GM10847 (cell line): ENCODE results near the gene DOCK10.

Source experiments
- POLR2A ChIP-seq: IDR thresholded peaks from 2 replicates; pipeline ENCODE4 v1.6.1; 2011; ENCODE audit not compliant: insufficient read length; ENCODE audit errors: extremely low read depth

Gene DOCK10

DNA sequence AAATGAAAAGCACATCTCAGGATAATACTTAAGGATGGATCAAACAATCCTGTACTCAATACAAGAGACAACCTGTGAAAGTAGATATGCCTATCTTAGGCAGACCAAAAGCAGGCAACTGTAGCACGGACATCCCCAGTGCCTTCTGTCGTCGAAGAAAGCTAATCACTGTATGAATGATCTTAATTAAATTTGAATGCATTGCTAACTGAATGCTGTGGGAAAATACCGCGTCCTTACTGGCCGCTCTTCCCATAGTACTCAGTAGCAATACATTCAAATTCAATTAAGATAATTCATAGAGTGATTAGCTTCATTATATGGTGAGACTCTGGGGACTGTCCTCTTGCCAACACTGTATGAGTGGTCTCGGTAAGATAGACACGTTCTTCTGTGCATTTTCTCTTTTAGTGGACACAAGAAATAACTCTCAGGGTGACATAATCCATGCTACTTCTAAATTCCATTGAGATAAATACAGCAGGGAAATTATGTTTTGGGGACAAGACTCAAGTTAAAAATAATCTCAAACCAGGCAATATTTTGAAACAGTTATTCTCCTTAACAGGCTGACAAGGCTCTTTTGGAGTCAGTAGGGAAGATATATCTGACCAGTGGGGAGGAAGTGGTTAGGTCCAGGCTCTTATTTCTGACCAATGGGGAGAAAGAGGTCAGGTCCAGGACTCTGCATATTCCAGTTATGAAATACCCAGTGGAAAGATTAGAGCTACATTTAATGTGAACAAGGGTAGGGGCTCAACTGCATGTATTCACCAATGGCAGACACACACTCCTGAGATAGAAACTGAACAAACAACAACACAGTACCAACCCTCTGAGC, 97.3 kb downstream of the DOCK10 start:
- TF ChIP-seq POLR2A = no peak

DNA sequence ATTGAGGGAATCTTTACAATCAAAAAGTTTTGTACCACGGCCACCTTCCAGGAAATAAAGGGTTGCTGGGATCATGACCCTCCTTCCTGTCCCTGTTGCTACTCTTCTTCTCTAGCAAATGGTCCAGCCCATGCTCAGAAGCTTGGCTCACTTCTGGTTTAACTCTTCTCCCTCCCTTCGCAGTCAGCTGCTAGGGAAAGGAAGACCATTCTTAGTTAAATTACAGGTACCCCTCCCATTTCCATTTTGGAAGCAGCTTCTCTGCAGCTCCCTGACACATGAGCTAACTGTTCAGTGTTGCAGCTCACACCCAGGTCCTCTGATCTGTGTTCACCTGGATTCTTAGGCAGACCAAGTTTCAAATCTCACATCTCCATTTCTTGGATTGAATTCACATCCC, 100.3 kb downstream of the DOCK10 start:
- TF ChIP-seq POLR2A = no peak

DNA sequence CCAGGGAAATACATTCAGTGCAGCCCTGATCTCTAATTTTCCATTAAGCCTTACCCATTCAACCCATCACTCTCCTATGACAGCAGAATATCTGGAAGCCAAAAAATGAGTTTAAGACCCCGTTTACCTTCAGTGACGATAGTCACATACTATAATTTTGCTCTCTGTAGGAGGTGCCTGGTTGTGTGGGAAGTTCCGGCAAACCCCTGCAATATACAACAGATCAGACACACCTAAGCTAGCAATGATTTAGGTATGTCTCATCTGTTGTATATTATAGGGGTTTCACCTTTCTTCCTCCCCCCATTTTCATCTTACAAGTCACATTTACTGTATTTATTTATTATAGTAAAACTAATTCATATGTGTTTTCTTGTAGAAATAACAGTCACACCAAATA, 101.7 kb downstream of the DOCK10 start:
- no peak for TF ChIP-seq POLR2A

DNA sequence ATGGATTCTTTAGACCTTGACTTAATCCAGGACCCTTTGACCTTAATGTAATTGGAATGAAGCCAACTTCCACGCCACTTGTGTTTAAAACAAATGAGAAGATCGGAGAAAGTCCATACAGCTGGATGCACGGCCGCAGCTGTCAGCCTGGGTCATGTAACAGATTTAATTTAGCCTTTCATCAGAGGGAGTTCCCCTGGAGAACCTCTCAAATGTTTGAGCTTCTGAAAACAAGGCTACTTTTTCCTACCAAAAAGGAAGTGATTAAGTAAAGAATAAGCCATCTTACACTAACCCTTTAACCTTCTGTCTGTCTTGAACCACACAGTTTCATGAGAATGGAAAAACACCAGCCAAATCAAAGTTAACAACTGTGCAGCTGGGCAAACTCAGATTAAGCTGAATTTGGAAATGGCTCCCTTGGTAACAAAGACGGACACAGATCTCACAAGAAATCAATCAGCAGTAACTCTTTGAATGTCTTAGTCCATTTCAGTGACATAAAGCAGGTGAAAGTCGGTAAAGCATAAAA, 103.6 kb downstream of the DOCK10 start:
- TF ChIP-seq POLR2A = no peak

DNA sequence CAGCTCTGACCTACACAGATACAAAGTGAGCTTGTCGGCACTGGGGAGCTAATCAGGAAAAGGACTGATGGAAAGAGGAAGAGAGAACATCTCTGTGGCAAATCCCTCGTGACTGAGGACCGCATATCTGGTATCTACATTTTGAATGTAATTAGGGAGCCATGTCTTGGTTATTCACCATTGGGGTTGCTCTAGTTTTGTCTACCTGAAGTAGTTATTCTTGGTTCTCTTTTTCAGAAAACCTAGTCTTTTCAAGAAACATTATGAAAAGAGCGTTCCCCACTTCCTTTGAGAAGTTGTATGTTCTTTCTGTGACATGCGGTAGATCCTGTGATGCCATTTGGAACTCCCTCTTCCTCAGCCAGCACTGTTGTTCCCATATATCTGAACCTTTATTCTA, 104.4 kb downstream of the DOCK10 start:
- no peak for TF ChIP-seq POLR2A

DNA sequence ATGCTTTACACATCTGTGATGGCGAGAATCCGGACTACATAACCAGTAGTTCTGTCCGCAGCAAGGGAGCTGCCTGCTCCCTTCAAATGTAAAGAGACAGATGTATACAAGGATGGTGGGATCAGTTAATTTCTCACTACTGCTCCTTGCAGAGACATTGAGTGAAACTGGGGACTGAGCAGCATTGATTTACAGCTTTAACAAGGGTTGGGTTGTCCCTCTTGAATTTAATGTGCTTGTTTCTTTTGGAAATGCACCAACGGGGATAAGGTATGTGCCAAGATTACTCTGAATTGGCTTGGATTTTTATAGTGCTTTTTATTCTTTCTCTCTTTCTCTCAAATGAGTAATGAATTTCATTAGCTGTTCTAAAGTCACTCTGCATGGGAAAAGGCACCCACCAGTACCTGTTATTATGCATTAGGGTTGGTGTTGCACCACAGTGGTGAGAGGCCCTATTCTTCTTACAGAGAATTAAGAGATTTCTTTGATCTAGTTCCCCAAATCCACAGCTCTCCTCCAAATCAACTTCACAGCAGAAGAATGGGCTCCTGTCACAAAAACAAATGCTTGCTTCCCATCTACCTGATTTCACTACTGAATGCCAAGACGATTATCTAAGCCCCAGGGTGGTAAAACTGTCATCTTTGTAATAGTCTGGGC, 107.6 kb downstream of the DOCK10 start:
- TF ChIP-seq POLR2A = no peak

DNA sequence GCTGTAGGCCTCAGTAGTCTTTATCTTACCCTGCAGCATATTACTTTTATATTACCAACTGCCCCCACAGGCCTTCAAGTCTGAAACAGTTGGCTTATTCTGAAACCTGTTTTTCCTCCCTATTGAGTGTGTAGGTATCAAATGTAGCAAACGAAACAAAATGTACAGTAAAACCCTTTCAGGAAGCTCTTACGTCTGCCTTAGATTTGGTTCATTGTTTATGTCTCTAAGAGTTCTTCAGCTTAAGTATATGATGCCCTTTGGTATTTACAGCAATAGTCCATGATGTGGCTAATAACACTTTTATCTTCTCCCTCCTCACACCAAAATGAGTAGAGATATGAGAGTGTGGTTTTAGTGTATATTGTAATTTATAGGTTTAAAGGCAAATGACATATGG, 108.8 kb downstream of the DOCK10 start:
- no peak for TF ChIP-seq POLR2A

DNA sequence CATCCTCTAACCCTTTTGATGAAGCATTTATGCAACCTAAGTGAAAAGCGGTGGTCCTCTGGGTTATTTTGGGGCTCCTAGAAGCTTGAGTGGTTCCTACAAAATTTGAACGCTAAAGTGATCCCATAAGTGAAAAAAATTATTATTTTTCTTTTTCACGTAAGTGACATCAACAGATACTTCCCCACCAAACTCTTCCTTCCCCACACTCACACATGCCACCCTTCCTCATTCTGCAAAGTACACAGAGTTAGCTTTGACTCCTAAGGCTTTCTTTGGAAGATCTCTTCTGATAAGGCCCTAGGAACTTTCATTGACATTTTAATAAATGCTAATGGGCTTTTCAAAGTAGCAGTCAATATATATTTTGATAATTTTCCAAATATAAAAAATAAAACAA, 109.7 kb downstream of the DOCK10 start:
- TF ChIP-seq POLR2A = no peak

DNA sequence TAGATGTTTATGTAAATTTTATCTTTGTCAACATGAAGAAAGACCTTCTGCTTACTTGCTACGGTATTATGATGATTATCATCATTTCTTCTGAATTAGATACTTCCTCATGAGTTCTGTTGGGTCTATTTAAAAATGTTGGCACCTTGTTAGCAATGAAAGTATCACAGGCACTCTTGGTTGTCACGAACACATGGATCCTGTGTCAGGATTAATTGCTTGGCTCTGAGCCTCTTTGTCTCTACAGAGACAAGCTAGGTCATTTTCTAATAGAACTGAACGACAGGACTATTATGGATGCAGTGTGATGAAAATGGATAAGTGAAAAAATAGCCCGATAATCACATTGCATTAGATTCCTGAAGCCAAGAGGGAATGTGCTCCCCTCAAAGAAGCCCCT, 110.3 kb downstream of the DOCK10 start:
- no peak for TF ChIP-seq POLR2A

DNA sequence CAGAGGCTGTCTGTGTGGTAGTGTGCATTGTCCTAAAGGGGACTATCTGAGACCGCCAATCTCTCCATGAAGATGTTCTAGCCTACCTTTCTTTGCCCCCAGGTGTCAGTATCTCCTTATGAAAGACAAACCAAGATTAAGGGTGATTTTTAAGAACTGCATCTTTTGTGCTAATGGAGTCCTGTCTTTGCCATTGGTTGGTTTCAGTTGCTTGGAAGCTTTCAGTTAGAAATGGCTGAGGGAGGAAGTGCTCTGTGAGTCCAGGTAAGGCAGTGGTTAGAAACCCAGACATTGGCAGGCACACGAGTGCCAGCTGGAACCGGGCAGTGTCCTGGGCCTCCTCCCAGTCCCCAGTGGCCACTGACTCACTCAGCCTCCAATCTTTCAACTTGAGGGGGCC, 111.3 kb downstream of the DOCK10 start:
- no peak for TF ChIP-seq POLR2A

DNA sequence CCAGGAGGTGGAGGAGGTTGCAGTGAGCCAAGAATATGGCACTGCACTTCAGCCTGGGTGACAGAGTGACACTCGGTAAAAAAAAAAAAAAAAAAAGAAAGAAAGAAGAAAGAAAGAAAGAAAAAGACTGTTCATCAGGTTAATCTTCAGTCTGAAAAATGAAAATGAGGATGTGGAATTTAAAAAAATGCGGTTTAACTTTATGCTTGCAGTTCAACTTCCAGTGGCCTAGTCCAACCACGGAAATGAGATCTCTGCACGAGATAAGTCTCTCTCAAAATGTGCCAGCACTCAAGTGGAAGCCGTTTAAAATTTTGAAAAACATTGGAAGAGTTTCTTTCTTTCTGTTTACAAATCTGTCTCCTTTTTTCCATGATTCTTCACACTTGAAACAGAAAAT, 112.1 kb downstream of the DOCK10 start:
- no peak for TF ChIP-seq POLR2A

DNA sequence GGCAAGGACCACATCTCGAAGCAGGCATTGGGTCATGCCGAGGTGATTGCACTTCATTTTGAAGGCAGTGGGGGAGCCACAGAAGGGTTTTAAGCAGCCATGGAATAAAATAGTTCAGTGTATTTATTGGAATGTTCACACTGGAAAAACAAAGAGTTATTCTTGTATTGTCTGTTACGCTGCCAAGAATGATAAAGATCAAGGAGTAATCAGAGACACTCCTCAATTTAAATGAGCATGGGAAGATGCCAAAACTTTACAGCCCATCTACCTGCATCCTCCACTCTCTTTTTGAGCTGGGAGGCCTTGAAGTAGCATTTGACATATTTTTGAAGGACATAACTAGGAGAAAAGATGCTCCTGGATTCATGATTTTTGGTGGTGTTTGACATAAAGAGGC, 112.8 kb downstream of the DOCK10 start:
- no peak for TF ChIP-seq POLR2A

DNA sequence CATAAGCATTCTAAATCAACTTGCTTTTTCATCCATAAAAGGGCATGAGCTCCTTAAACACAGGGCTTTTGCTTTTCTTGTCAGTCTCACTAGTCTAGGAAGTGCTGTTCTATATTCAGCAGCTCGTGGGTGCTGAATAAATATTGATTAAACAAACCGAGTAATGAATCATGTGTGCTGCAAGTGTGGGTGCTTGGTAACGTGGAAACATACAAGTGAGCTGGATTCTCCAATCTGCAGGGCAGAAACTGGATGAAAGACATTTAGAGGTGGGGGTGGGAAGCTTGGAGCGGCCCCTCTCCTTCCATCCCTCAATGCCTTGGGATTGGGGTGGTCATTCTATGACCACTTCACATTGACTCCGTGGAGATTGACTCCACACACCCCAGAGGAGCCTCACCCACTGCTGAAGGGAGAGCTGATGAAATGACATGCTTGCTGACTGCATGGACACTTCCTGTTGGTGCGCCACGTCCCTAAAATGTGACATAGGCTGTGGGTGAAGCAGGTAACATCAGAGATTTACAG, 114.6 kb downstream of the DOCK10 start:
- no peak for TF ChIP-seq POLR2A

DNA sequence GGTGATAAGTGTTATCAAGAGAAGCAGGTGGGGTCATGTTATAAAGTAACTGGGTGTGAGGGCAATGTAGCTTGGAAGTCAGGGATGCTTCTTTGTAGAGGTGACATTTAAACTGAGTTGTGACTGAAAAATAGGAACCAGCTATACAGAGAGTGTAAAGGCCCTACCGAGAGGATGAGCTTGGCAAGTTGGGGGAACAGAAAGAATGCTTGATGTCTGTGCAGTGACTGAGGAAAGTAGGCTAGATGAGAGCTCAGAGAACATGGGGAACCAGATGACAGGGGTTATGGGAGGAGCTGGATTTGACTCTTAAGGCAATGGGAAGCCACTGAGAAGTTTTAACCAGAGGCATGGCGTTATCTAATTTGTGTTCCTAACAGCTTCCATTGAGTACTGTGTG, 115.3 kb downstream of the DOCK10 start:
- no peak for TF ChIP-seq POLR2A

DNA sequence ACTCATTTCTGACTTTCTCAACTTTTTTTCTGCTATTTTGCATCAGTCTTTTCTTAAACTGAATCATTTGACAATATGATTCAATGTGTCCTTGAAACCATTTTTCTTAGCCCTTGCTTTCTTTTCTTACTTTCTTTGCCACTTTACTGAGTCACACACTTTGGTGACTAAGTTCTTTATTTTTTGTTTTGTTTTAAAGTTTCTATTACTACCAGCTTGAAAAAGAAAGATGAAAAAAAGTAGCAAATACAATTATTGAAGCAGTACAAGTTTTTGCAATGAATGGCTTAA, 116.5 kb downstream of the DOCK10 start:
- no peak for TF ChIP-seq POLR2A

DNA sequence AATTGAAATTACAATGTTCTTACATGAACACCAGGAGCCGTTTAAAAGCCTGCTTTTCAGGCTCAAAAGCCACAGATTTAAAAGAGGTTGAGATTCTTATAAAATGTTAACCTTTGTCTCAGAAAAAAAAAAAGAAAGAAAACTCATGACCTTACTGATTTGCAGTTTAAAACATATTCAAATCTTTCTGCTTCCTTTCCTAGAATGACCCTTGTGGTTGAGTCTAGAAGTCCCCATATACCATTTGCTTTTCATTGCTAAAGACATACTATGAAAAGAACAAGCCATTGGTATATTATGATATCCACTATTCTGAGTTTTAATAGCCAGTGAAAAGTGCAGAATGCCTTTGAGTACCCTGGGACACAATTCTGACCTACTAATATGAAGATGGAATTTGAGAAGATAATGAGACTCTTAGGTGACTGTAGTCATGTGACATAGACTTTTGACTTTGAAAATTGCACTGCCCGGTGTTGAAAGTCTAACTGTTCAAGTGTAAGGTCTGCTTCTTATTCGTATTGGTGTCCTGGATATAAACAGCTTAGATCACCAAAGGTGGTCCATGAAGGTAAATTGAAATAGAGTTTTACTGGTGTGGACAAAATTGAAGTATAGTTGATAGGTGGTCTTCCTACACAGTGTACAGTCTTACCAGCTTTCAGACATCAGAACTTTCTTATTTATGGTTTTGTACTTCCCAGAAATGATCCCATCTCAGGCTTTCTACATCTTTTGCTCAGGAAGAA, 117.0 kb downstream of the DOCK10 start:
- no peak for TF ChIP-seq POLR2A
